GM10266 (cell line): ENCODE results near the gene RAD51B.

Source experiments
- DNase-seq: peaks from one replicate; pipeline ENCODE4 v3.0.0; 2012; ENCODE audit errors: extremely low spot score
- CTCF ChIP-seq: IDR thresholded peaks from 2 replicates; pipeline ENCODE4 v1.5.1; 2012; ENCODE audit warnings: mild to moderate bottlenecking, low read depth; ENCODE audit not compliant: control insufficient read depth, insufficient read depth; ENCODE audit errors: missing control alignments

The RAD51B gene

DNA sequence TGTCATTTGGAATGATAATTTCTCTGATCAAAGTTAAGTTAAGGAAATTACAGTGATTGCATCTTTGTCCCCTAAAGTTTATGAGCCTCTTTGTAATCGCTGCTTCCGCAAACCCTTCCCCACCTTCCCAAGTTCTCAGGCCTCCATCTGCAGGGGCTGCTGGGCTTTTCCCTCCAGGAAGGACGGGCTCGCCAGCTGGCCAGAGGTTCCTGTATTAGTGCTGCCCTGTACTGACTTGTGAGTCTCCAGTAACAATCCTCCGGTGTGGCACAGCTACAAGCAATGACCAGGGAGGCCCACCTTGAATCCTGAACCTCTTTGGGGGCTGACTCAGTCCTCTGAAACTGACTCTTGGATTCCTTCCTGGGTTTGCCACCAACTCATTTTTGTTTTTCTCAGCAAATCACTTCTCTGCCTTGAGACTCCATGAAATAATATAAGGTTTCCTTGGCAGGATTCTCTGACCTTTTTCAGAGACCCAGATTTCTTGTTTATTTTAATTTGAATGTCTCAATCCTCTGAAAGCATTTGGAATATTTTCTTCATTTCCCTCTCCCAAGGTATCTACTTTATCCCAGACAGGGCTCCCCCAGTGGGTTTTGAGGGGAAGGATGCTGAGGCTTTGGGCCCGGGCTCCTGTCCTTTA is 574.7 kb downstream of the RAD51B start:
- TF ChIP-seq CTCF, result no peak
- DNase-seq, result no peak

- no peak for DNase-seq
- TF ChIP-seq CTCF, result no peak
Observed at GRCh38 chr14:68394764-68395143, 575.2 kb downstream of the RAD51B start.

DNA sequence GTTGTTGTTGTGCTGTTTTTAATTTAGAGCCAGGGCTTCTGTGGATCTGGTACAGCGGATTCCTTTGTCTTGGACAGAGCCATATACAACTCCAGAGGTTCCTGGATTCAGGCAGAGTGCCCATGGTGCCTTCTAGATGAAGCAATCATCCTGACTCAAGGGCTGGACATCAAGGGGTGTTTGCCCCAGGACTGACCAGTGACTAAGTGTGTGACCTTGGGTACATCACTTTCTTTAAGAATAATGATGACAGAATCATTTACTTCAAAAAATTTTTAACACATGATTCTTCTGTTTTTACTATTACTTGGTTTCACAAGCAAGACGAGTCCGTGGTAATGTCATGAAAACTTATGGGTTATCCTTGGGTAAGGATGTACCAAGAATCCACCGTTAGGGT is 576.0 kb downstream of the RAD51B start:
- DNase-seq, result no peak
- TF ChIP-seq CTCF, result no peak

DNA sequence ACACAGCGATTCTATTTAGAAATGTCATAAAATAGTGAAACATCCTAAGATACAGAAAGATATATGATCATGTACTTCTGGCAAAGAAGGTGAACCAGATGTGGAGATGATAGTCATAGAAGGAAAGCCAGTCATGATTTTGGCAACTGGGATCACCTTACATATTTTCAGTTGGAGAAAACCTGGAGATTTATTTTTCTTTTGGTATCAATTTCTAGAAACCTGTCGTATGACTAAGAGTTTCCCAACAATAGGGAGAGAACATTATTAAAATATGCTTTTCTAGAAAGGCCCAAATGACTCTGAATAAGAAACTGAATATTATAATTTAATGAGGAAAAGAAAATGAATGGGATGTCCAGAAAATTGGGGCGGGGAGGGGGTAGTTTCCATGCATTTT is 576.9 kb downstream of the RAD51B start:
- no peak for TF ChIP-seq CTCF
- no peak for DNase-seq

- no peak for DNase-seq
- no peak for TF ChIP-seq CTCF
Observed at GRCh38 chr14:68397371-68397811, 577.8 kb downstream of the RAD51B start.

- no peak for TF ChIP-seq CTCF
- DNase-seq, result no peak
Observed at GRCh38 chr14:68397822-68398221, 578.2 kb downstream of the RAD51B start.

DNA sequence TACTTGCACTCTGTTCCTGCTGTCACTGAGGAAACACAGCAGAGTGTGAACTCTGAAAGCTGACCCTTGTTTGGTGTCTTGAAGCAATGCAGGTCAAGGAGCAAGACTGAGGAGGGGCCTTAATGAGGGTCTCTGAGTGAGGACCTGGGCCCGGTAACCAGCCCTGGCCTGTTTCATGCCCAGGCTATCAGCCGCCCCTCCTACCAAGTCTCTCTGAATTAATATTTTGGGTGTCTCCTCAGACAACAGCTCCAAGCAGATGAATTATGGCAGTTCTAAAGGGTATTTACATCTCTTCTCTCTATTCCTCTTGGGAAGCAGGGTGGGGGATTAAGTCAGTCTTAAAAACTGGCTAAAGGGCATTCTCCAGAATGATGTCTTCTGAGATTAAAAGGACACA is 578.8 kb downstream of the RAD51B start:
- DNase-seq, result no peak

More for the DNA sequence above, 578.8 kb downstream of the RAD51B start:
- TF ChIP-seq CTCF, result no peak
